GM21367 (cell line): ENCODE results near the gene PSMD9.
"Not testable (repeated sequence)": the region's sequence is repeated elsewhere in the genome, so short reads cannot be mapped to it uniquely, and the experiment has no call there.

Experiments used
- ATAC-seq: cut with Tn5 transposase; IDR thresholded peaks from one replicate; pipeline ENCODE4 v1.9.1; 2021; ENCODE audit not compliant: unreplicated experiment

Gene PSMD9

GRCh38 chr12:121888478-121889273 is at the start of gene PSMD9:
PSMD9 (plus strand) TSS chr12:121888790; CDS start chr12:121888857, 67 bp downstream.
- peak; percentile 85 for ATAC-seq

- ATAC-seq, result peak; percentile 94
Observed at GRCh38 chr12:121839106-121839992, 49.2 kb upstream of the PSMD9 start.

- no peak for ATAC-seq
Observed at GRCh38 chr12:121839993-121840761, 48.4 kb upstream of the PSMD9 start.

- no peak for ATAC-seq
Observed at GRCh38 chr12:121843236-121843982, 45.2 kb upstream of the PSMD9 start.

- no peak for ATAC-seq
Observed at GRCh38 chr12:121845701-121846100, 42.9 kb upstream of the PSMD9 start.

GRCh38 chr12:121849211-121849610 is 39.4 kb upstream of the PSMD9 start:
- ATAC-seq, result no peak

GRCh38 chr12:121849665-121850064 is 38.9 kb upstream of the PSMD9 start:
- no peak for ATAC-seq

- not testable (repeated sequence) for ATAC-seq
Observed at GRCh38 chr12:121852392-121852791, 36.2 kb upstream of the PSMD9 start.

GRCh38 chr12:121857322-121858246 is 31.0 kb upstream of the PSMD9 start:
- ATAC-seq, result no peak

- ATAC-seq, result no peak
Observed at GRCh38 chr12:121858318-121858661, 30.3 kb upstream of the PSMD9 start.

GRCh38 chr12:121858662-121859572 is 29.7 kb upstream of the PSMD9 start, which contains the start of gene HPD:
HPD (minus strand) TSS chr12:121858859; CDS start chr12:121858823, 36 bp downstream.
- no peak for ATAC-seq

- ATAC-seq, result no peak
Observed at GRCh38 chr12:121860257-121860656, 28.3 kb upstream of the PSMD9 start.

- not testable (repeated sequence) for ATAC-seq
Observed at GRCh38 chr12:121860699-121861098, 27.9 kb upstream of the PSMD9 start.

GRCh38 chr12:121861636-121862254 is 26.8 kb upstream of the PSMD9 start:
- no peak for ATAC-seq

- no peak for ATAC-seq
Observed at GRCh38 chr12:121866331-121866730, 22.3 kb upstream of the PSMD9 start.

- ATAC-seq, result not testable (repeated sequence)
Observed at GRCh38 chr12:121869229-121869628, 19.4 kb upstream of the PSMD9 start.

- no peak for ATAC-seq
Observed at GRCh38 chr12:121871467-121871866, 17.1 kb upstream of the PSMD9 start.
